Stimulated activated CD4-positive, alpha-beta T cell treated with anti-CD3 and anti-CD28 coated beads, Interleukin-12 subunit alpha, Interleukin-12 subunit beta, amount 100 ng/mL, for 24 hours (primary cell): ENCODE data around the gene CCL3.
"Not testable (repeated sequence)": the region's sequence is repeated elsewhere in the genome, so short reads cannot be mapped to it uniquely, and the experiment has no call there.

Source experiments
- DNase-seq, 2 experiments: peaks; one replicate each; pipeline ENCODE4 v3.0.0-alpha.2; 2020; ENCODE audit warnings: low read depth in 2 of 2

CCL3 gene

GRCh38 chr17:36115649-36115977 lies 25.7 kb upstream of the CCL3 start:
- DNase-seq: not testable (repeated sequence)

- not testable (repeated sequence) for DNase-seq
These were observed 25.2 kb upstream of the CCL3 start for GRCh38 chr17:36114971-36115648.

- not testable (repeated sequence) for DNase-seq
These were observed 23.2 kb upstream of the CCL3 start for GRCh38 chr17:36113131-36113530.

GRCh38 chr17:36112572-36112971 lies 22.6 kb upstream of the CCL3 start:
- DNase-seq: no peak

GRCh38 chr17:36111068-36111490 lies 21.1 kb upstream of the CCL3 start:
- no peak for DNase-seq

- DNase-seq: not testable (repeated sequence)
These were observed 18.3 kb upstream of the CCL3 start for GRCh38 chr17:36108265-36108664.

- DNase-seq: no peak
These were observed 17.7 kb upstream of the CCL3 start for GRCh38 chr17:36107660-36108059.

GRCh38 chr17:36106493-36106835 lies 16.5 kb upstream of the CCL3 start:
- DNase-seq: no peak

GRCh38 chr17:36105781-36106492 lies 16.0 kb upstream of the CCL3 start:
- DNase-seq: no peak

GRCh38 chr17:36104701-36105181 lies 14.8 kb upstream of the CCL3 start:
- no peak for DNase-seq

GRCh38 chr17:36104246-36104645 lies 14.3 kb upstream of the CCL3 start:
- not testable (repeated sequence) for DNase-seq

- DNase-seq: peak in 1 of 2 experiments; percentile 20
These were observed 13.5 kb upstream of the CCL3 start, which contains the start of gene CCL4 for GRCh38 chr17:36103401-36103975. CCL4 (plus strand) TSS chr17:36103827; CDS start chr17:36103906, 79 bp downstream.

- not testable (repeated sequence) for DNase-seq
These were observed 9.1 kb upstream of the CCL3 start for GRCh38 chr17:36099004-36099403.

GRCh38 chr17:36095992-36096391 lies 6.0 kb upstream of the CCL3 start:
- DNase-seq: no peak

GRCh38 chr17:36094746-36095145 lies 4.8 kb upstream of the CCL3 start:
- DNase-seq: no peak

GRCh38 chr17:36094232-36094631 lies 4.3 kb upstream of the CCL3 start:
- no peak for DNase-seq

- not testable (repeated sequence) for DNase-seq
These were observed 2.8 kb upstream of the CCL3 start for GRCh38 chr17:36092715-36093114.

GRCh38 chr17:36092230-36092629 lies 2.3 kb upstream of the CCL3 start:
- no peak for DNase-seq

- DNase-seq: no peak
These were observed 541 bp downstream of the CCL3 start for GRCh38 chr17:36089339-36089865.

- DNase-seq: no peak
These were observed 1.1 kb downstream of the CCL3 start for GRCh38 chr17:36088670-36089338.

- not testable (repeated sequence) for DNase-seq
These were observed 1.9 kb downstream of the CCL3 start for GRCh38 chr17:36087897-36088572.
